GM12891 (cell line): ENCODE measurements around the gene MMP14.

ENCODE experiments used
- PAX5 ChIP-seq: IDR thresholded peaks from 2 replicates; pipeline ENCODE4 v1.6.1; 2011; ENCODE audit warnings: low read length, moderate library complexity, mild to moderate bottlenecking; ENCODE audit not compliant: insufficient read depth, severe bottlenecking
- POLR2A ChIP-seq: IDR thresholded peaks from 2 replicates; pipeline ENCODE4 v1.6.1; 2011; ENCODE audit warnings: low read depth, low read length, control low read depth
- POLR2AphosphoS5 ChIP-seq: IDR thresholded peaks from 2 replicates; pipeline ENCODE4 v1.6.1; 2011; ENCODE audit warnings: low read depth, low read length, control low read depth
- SPI1 ChIP-seq: IDR thresholded peaks from 2 replicates; pipeline ENCODE4 v1.6.1; 2011; ENCODE audit warnings: low read depth, low read length, control low read depth
- TAF1 ChIP-seq: IDR thresholded peaks from 2 replicates; pipeline ENCODE4 v1.6.1; 2011; ENCODE audit warnings: low read depth, low read length, control low read depth

GRCh38 chr14:22837750-22838538 is 1.6 kb downstream of the MMP14 start:
- TF ChIP-seq POLR2A: no peak
- TF ChIP-seq TAF1: no peak
- TF ChIP-seq PAX5: no peak
- TF ChIP-seq POLR2AphosphoS5: no peak
- no peak for TF ChIP-seq SPI1
